ENCODE data around the gene CFAP45. TPM values are rescaled to one million over a fixed set of nuclear protein-coding genes. Genes with fewer than 3 reads are reported as not detected.

CFAP45 gene
- total RNA-seq, 1 donor from 2014 or later = 1.8 TPM

DNA sequence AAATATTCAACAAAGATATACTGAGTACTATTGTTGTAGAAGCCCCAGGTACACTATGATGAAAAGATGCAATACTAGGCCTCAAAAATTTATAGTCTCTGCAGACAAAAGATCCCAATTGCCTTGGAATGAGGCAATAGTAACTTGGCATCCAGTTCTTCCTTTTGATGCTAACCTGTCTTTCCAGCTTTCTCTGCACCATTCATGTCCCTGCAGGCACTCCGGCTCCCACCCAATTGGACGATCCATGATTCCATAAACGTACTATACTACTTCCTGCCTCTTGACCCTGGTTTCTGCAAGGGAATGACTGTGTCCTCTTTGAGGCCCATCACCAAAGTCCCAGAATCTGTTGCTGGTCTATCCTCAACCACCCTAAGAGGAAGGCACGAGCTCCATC is 33.4 kb upstream of the CFAP45 start:
- Mint-ChIP-seq H3K27me3 (peaks cover 4% of the 10 kb centered on the region), H3K27ac (no peak overlapping the region), H3K4me3 (no peak overlapping the region), H3K36me3 (ENCODE audit: low read depth) (no peaks in the 10 kb centered on the region), H3K4me1 (peaks cover 33% of the 10 kb centered on the region), H3K9me3 (no peaks in the 10 kb centered on the region)
- POLR2A ChIA-PET = interaction anchor here (3.3 kb wide), 1 partner anchor 9 kb away, joined by 16 read pairs; the partner anchor contains the start of gene TAGLN2
- ATAC-seq (ENCODE audit: low read depth) (no peak), DNase-seq (no peak)
- intact Hi-C loops (cut with micrococcal nuclease) = no loop called here
- CTCF ChIA-PET = interaction anchor here (1.0 to 2.7 kb wide), 2 partner anchors 41 to 74 kb away, joined by 3 to 7 read pairs; no protein-coding TSS in a partner anchor
- TF ChIP-seq, protein P1, sequence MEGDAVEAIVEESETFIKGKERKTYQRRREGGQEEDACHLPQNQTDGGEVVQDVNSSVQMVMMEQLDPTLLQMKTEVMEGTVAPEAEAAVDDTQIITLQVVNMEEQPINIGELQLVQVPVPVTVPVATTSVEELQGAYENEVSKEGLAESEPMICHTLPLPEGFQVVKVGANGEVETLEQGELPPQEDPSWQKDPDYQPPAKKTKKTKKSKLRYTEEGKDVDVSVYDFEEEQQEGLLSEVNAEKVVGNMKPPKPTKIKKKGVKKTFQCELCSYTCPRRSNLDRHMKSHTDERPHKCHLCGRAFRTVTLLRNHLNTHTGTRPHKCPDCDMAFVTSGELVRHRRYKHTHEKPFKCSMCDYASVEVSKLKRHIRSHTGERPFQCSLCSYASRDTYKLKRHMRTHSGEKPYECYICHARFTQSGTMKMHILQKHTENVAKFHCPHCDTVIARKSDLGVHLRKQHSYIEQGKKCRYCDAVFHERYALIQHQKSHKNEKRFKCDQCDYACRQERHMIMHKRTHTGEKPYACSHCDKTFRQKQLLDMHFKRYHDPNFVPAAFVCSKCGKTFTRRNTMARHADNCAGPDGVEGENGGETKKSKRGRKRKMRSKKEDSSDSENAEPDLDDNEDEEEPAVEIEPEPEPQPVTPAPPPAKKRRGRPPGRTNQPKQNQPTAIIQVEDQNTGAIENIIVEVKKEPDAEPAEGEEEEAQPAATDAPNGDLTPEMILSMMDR (IDR thresholded peaks at IDR 0.05) = no peak

DNA sequence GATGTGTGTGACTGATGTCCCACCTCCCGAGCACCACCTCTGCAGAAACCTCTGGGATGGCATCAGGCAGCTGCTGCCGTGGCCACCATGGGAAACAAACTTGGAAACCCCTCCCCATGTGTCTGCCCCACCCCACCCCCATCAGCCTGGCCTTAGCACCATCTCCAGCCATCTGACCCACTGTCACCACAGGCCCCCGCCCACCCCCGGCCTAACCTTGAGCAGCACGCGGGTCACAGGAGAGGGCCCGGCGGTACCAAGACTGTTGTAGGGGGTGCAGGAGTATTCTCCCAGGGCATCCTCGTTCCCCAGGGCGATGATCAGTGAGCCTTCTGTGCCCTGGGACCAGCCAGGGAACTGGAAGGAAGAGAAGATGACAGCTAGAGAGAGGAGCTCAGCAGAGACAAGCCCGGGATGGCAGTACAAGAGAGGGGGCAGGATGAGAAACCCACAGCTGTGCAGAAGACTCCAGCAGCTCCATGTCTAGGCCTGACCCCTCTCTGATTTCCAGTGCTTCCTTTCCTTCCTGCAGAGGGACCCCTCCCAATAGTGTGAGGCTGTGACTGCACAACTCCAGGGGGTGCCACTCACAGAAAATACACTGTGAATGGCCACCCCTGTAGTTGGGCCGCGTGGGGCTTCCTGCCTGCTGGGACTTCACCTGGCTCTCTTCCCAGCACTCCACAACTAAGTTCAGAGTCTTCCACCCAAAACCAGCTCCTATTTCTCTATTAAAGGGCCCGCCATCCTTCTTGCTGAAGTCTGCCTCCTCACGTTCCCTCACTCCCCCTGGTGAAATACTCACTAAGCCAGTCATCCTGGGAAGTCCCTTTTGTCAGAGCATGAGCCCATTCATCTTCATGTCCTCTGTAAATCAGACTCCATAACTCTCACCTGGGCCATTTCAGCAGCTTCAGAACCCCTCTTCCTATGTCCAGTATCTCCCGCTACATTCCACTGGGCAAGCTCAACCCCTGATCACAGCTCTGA is 32.6 kb upstream of the CFAP45 start:
- intact Hi-C loops (cut with micrococcal nuclease) = no loop called here
- TF ChIP-seq, protein P1 (IDR thresholded peaks at IDR 0.05) = no peak
- H3K9me3 Mint-ChIP-seq = no peaks in the 10 kb centered on the region
- peaks cover 25% of the 10 kb centered on the region for H3K4me1 Mint-ChIP-seq
- CTCF ChIA-PET = interaction anchor here (1.0 to 2.7 kb wide), 2 partner anchors 40 to 75 kb away, joined by 3 to 7 read pairs; no protein-coding TSS in a partner anchor
- no peaks in the 10 kb centered on the region for H3K36me3 Mint-ChIP-seq (ENCODE audit: low read depth)
- DNase-seq (no peak), ATAC-seq (ENCODE audit: low read depth) (no peak)
- H3K27me3 Mint-ChIP-seq = peaks cover 4% of the 10 kb centered on the region
- H3K4me3 Mint-ChIP-seq = no peak overlapping the region
- H3K27ac Mint-ChIP-seq = no peak overlapping the region
- POLR2A ChIA-PET = interaction anchor here (0.8 to 3.3 kb wide), 2 partner anchors 8 to 13 kb away, joined by 3 to 16 read pairs; partner anchors contain the start of gene TAGLN2

DNA sequence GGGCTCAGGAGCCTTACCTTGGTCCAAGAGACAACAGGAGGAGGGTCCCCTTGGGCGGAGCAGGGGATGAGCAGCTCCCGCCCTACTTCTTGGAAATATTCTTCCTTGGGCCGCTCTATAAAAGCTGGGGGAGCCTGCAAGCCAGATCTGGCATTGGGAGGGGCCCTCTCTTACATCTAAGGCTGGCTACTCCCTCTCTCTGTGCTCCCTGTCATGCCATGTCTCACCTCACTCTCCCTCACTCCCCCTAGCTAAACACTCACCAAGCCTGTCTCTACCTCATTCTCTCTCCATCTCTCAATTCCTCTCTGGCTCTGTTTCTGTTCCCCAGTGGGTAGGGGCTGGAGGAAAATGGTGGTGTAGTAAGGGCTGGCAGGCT is 31.8 kb upstream of the CFAP45 start:
- CTCF ChIA-PET = interaction anchor here (2.7 kb wide), 1 partner anchor 76 kb away, joined by 7 read pairs; no protein-coding TSS in a partner anchor
- intact Hi-C loops (cut with micrococcal nuclease) = no loop called here
- Mint-ChIP-seq H3K36me3 (ENCODE audit: low read depth) (no peaks in the 10 kb centered on the region), H3K4me1 (peaks cover 18% of the 10 kb centered on the region), H3K27me3 (peaks cover 4% of the 10 kb centered on the region), H3K4me3 (no peak overlapping the region), H3K9me3 (no peaks in the 10 kb centered on the region), H3K27ac (no peak overlapping the region)
- POLR2A ChIA-PET = interaction anchor here (0.8 kb wide), 1 partner anchor 14 kb away, joined by 3 read pairs; no protein-coding TSS in a partner anchor
- TF ChIP-seq, protein P1 (IDR thresholded peaks at IDR 0.05) = no peak
- ATAC-seq (ENCODE audit: low read depth) = no peak
- DNase-seq = no peak

DNA sequence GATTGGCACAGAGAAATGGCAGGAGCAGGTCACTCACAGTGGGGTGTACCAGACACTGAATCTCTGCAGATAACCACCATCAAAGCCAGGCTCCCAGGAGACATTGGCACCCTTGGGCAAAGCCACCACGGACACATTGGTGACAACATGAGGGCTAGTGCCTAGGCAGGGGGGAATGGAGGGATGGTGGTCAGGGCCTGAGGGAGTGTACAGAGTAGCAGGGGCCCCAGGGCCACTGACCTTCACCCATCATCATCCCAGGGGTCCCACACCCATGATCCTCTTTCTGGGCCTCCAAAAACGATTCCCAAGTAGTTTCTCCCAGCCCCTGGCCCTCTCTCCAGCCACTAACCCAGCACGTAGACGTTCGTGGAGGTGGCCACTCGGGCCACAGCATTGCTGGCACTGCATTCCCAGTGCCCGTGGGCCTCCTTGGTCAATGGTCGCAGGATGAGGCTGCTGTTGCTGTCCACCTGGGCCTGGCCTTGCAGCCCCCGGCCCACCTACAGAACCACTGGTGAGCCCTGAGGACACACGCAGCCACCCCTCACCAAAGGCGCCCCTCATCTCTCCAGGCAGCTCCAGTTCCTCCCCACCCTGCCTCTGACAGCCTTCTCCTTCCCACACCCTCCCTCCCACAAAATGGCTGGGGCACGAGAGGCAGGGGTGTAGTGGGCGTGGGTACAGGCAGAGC is 31.3 kb upstream of the CFAP45 start:
- intact Hi-C loops (cut with micrococcal nuclease) = no loop called here
- TF ChIP-seq, protein P1 (IDR thresholded peaks at IDR 0.05) = no peak
- Mint-ChIP-seq H3K36me3 (ENCODE audit: low read depth) (no peaks in the 10 kb centered on the region), H3K4me1 (peaks cover 18% of the 10 kb centered on the region), H3K27ac (no peak overlapping the region), H3K27me3 (peaks cover 4% of the 10 kb centered on the region), H3K9me3 (no peaks in the 10 kb centered on the region), H3K4me3 (no peak overlapping the region)
- ChIA-PET POLR2A (interaction anchor here (0.8 kb wide), 1 partner anchor 15 kb away, joined by 3 read pairs; no protein-coding TSS in a partner anchor), CTCF (interaction anchor here (1.4 to 2.7 kb wide), 3 partner anchors 76 to 133 kb away, joined by 4 to 7 read pairs (median 5); no protein-coding TSS in a partner anchor)
- ATAC-seq (ENCODE audit: low read depth) (no peak), DNase-seq (no peak)
